Embryonic facial prominence (tissue), 1 donor: ENCODE data around the gene RNLS.

ENCODE experiments used
- DNase-seq: peaks from one replicate; pipeline ENCODE4 v3.0.0-alpha.2; 2016; ENCODE audit errors: extremely low spot score

Gene RNLS

GRCh38 chr10:88582806-88583583, at the start of gene RNLS:
Gene RNLS (minus strand): TSS chr10:88583318.
- DNase-seq: peak; percentile 46

- DNase-seq: no peak
These were observed 41.7 kb upstream of the RNLS start for GRCh38 chr10:88624840-88625239.

DNA sequence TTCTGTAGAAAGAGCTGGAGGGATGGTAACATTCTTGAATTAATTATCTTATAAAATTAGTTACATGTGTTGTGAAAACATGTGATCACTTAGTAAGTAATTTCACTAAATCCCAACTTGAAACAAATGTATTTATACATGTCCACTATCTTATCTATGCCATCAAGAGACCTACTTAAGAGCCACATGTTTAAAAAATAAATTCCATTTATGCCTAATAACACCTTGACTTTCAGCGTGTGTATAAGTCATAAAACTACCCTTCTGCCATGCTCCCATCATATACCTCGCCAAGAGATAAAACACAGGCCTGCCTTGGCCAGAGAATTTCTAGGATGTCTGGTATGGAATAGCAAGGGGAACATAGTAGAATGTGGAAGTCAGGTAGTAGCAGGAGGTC, 40.7 kb upstream of the RNLS start:
- no peak for DNase-seq

DNA sequence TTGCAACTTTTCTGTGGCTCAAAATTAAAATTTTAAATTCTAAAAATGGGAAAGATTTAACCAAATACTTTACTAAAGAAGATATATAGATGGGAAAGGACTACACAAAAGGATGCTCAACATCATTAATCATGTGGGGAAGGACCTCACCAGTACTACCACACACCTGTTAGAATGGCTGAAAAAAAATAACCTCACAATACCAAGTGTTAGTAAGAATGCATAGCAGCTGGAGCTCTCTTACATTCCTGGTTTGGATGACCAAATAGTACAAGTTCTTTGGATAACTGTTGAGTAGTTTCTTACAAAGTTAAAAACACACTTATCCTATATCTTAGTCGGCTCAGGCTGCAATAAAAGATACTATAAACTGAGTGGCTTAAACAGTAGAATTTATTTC, 37.3 kb upstream of the RNLS start:
- DNase-seq: no peak

GRCh38 chr10:88618496-88618895, 35.4 kb upstream of the RNLS start:
- DNase-seq: no peak

DNA sequence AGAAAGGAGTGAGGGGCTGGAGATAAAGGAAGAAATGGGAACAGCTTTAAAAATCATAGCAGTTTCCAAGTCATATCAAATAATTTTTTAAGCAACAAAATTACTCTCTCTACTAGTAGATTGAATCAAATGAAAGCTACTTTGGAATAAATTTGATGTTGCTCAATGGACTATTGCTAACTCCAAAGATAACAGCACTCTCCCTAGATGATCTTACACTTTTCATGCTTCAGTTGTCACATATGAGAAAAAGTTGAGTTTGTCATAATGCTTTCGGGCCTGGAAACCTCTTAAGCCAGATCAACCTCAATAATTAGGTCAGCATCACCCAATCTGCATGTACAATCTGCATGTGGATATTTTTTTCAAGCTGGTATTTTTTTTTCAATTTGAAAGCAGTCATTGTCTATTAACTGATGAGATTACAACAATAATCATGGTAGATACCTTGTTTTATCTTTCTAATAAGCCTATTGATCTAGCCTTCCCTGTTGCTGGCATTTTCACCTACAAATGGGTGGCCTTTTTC, 34.7 kb upstream of the RNLS start:
- no peak for DNase-seq

DNA sequence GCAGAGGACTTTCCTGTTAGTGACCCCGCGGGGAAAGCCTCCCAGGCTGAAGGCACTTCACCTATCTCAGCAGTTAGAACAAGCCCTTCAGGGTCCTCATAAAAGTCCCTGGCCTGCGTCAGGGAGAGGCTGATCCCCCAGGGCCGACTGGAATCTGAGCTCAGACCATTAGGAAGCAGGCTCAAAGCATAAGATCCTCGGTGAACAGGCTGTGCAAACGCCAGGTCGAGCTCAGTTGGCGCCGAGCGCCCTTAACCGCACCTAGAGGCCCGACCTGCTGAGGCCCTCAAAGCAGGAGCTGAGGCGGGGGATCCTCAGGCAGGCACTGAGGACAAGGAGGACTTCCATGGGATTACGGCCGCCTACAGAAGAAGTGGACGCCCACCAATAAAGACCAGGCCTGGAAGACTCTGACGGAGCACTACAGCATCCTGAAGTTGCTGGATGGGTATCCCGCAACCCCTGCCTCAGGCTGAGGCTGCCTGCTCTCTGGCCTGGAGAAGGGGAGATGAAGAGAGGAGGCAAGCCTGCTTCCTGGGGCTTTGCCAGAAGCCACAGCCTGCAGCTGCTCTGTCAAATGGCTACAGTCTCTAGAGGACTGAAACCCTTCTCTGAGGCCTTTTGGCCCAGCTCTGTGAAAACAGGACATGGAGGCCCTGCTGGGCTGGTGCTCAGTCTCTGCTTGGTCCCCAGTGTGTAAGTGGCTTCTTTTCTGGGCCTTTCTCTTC, 33.3 kb upstream of the RNLS start:
- no peak for DNase-seq

- no peak for DNase-seq
These were observed 25.7 kb upstream of the RNLS start for GRCh38 chr10:88608780-88609179.

GRCh38 chr10:88608052-88608732, 25.1 kb upstream of the RNLS start:
- DNase-seq: no peak

DNA sequence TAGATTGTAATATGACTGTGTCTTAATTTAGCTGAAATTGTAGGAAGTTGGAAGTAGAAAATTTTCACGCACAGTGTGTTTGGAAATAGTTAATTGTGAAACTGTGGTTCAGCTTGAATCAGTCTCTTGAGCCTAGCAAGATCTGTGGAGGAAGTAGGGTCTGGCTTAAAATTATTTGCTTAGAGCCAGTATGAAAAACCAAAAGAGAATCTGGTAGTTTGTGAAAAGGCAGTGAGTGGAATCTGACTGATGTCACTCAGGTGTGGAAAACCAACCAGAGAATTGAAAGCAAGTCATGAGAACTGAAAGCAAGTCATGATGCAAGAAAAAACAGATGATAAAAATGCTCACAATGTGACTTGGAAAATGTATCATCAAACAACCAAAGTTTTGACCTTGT, 14.9 kb upstream of the RNLS start:
- no peak for DNase-seq

- no peak for DNase-seq
These were observed 11.4 kb upstream of the RNLS start for GRCh38 chr10:88594482-88594881.

DNA sequence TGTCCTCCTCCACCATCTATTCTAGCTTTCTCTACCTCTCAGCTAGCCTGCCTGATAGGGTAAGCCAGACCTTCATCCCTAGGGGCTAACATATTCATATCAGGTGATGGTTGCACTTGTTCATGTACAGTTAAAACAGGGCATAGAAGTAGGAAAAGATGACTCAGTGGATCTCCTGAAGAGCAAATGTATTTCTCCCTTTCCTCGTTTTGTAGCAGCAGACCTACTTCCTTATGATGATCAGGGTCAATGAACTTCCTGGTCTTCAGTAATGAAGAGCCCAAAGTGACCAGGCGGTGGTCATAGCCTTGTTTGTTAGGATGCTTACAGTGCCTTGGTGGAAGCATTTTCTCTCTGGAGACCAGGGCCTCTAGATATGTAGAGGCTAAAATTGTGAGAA, 9.8 kb upstream of the RNLS start:
- no peak for DNase-seq

- no peak for DNase-seq
These were observed 9.3 kb upstream of the RNLS start for GRCh38 chr10:88592381-88592780.

DNA sequence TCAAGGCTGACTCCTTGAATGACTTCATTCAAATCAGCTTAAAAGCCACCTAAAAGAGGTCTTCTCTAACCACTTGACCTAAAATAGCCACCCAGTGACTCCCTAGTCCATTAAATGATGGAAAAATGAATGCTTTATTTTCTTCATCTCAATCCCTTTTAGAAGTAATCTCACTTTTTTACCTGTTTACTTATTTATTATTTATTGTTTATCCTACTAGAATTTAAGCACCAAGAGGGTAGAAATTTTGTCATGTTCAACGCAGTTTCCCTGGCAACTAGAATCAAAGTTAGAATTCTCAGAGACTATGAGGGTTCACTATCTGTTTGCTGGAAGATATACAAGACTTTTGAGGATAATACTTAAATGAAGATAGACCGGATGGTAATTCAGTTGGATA, 3.3 kb upstream of the RNLS start, which contains the start of gene LIPJ:
LIPJ (plus strand) TSS at position 301 of the 400 bp plus-strand sequence. CDS start 3,926 bp downstream, outside the sequence.
- no peak for DNase-seq

DNA sequence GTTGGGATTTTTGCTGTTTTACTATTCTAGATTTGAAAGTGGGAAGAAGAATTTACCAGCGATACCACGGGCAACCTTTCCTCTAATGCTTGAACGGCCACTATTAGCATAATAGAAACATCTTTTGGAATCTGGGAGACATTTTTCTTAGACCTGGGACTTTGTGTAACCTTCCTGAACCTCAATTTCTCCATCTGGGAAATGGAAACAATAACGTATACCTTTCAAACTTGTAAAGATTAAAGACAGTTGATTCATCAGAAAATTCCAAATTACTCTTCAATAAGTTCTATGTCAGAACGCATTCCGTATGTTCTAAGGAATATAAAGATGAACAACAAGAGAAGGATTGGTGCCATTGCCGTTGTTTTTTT, 453 bp upstream of the RNLS start:
- DNase-seq: no peak

GRCh38 chr10:88582411-88582805, 710 bp downstream of the RNLS start:
- DNase-seq: no peak

GRCh38 chr10:88565072-88565471, 18.0 kb downstream of the RNLS start:
- DNase-seq: peak; percentile 29

DNA sequence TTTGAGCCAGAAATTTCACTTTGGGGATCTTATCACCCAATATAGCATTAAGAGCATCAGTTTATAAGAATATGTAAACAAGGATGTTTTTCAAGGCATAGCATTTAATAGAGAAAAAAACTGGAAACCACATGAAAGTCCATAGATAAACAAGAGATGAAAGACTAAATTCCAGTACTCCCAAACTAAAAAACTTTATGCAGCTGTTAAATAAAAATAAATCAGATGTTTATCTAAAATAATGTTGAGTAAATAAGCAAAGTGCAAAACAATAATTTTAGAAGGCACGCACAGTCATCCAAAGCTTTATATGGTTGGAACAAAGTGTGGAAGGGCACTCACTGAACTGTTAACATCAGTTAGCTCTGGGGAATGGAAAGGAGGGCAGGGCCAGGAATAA, 21.0 kb downstream of the RNLS start:
- DNase-seq: no peak

DNA sequence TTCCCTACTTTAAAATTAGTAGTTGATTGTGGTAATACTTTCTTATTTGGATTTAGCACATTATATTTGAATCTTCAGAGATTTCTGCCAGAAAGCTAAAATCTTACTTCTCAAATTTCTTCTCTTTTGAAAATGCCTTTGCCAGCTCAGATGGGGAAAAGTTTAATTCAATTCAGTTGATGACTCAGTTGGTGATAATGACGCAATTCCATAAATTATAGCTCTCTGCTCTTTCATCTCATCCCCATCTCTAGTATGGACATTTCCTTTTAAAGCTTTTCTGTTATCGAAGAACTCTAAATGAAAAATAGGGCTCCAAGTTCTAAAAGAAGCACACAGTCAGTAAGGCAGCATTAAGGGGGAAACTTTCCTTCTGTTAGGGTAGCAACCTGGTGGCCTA, 25.5 kb downstream of the RNLS start:
- DNase-seq: no peak

GRCh38 chr10:88557256-88557655, 25.9 kb downstream of the RNLS start:
- DNase-seq: no peak

DNA sequence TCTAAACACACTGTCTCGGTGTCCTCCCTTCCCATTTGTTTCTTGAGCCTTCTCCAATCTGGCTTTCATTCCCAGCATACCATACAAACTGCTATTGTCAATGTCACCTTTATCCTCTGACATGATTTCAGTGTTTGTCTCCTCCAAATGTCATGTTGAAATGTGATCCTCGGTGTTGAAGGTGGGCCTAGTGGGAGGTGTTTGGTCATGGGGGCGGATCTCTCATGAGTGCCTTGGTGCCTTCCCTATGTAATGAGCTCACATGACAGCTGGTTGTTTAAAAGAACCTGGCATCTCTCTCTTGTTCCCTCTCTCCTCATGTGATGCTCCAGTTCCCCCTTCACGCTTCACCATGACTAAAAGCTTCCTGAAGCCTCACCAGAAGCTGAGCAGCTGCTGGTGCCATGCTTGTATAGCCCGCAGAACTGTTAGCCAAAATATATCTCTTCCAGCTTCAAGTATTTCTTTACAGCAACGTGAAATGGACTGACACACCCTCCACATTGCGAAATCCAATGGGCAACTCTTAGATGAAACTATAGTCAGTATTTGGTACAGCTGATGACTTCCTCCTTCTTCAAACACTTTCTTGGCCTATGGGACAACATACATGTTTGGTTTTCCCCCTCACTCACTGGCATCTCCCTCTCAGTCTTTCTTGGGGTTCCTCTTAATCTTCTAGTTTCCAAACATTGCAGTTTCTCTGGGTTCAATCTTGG, 27.8 kb downstream of the RNLS start:
- DNase-seq: no peak
